HG03469 (cell line): ENCODE data around the gene CACNB4.
"Not testable (repeated sequence)": the region's sequence is repeated elsewhere in the genome, so short reads cannot be mapped to it uniquely, and the experiment has no call there.

Experiments
- ATAC-seq: cut with Tn5 transposase; IDR thresholded peaks from one replicate; pipeline ENCODE4 v1.9.1; 2021; ENCODE audit warnings: mild to moderate bottlenecking, moderate library complexity, moderate number of reproducible peaks; ENCODE audit not compliant: unreplicated experiment

Gene CACNB4

GRCh38 chr2:152098496-152099366 is at the start of gene CACNB4:
CACNB4 (minus strand) TSS chr2:152099044.
- no peak for ATAC-seq

DNA sequence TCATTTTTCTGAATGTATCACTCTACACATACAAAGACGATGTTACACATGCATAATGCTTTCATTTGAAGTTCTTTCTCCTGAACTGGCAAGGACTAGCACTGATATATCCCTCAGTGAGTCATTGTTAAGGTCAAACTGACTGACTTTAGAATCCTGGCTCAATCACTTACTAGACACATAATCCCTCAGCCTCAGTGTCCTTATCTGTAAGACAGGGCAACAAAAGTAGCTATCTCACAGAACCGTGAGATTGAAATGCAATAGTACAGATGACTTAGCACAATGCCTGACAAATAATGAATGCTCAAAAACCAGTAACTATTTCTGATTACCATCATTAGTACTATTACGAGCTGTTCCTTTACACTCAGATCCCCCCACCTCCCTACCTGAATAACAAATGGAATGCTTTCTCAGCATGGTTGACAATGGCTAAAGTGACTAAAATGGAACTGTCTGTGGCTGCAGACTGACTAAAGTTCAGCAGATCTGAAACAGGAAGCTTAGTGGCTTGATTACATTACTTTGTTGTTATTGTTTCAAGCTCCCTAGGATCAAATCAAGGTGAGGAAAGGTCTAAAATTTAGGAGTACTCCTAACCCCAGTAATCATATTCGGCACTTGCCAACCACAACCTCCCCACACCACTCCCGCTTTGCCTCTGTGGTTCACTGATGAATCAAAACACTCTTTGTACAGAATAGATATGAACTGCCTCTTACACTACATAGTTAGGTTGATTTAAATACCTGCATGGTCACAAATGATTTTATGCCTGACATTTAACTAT is 35.8 kb upstream of the CACNB4 start:
- no peak for ATAC-seq

DNA sequence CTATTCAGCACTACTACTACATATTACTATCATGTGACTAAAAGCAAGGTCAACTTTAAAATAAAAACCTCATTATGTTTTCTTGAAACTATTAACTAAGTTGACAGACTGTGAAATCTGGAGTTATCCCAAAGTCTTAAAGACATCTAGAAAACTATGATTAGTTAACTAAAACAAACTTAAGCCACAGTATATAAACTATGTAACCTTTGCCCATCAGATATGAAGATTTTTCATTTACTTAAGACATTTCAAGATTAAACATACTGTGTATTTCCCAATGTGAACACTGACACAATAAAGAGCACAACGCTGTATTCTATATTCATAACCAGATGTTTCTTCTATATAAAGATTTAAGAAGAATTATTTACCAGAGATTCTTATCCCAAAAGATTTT is 33.5 kb upstream of the CACNB4 start:
- ATAC-seq = no peak

DNA sequence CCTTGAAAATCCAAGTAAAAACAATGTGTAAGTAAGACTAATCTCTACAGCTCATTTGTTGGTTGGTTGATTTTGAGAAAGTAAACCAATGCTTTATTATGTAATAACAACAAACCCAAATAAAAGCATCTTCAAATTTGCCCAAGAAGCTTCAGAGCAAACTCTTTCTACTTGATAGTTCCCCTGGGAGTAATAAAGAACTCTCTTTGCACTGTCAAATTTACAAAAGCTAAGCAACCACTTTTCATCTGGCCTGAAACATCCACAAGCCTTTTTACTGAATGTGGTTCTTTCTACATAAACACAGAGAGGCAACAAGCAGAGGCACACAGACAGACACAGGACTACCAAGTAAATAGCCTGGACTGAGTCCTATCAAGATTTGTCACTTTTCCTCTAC is 28.8 kb upstream of the CACNB4 start:
- no peak for ATAC-seq

DNA sequence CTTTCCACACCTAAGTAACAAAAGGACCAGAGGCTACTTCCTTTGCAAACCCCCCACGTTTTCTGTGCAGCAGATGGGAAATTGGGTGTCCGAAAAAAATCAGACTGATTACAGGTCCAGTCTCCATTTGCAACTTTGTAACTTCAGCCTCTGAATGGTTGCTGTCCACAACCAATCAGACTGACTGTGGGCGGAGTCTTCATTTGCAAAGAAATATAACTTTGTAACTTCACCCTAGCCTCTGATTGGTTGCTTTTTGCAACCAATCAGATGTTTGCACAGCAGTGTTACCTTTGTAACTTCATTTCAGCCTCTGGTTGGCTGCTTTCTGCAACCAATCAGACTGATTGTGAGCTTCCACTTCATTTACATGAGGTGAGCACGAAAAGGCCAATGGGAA is 27.8 kb upstream of the CACNB4 start:
- no peak for ATAC-seq

DNA sequence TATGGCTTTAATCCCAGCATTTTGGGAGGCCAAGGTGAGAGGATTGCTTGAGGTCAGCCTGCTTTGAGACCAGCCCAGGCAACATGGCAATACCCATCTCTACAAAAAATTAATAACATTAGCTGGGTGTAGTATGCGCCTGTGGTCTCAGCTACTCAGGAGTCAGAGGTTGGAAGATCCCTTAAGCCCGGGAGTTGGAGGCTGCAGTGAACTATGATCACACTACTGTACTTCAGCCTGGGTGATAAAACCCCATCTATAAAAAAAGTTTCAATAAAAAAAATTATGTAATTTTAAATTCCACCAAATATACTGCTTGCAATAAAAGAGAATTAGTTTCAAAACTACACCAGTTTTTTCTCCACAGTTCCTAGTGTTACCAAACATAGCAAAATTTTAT is 23.3 kb upstream of the CACNB4 start:
- ATAC-seq = no peak

GRCh38 chr2:152120430-152120829 is 21.6 kb upstream of the CACNB4 start:
- ATAC-seq = no peak

- ATAC-seq = no peak
These were observed 17.1 kb upstream of the CACNB4 start for GRCh38 chr2:152115952-152116351.

GRCh38 chr2:152114366-152114765 is 15.5 kb upstream of the CACNB4 start:
- ATAC-seq = no peak

- not testable (repeated sequence) for ATAC-seq
These were observed 8.3 kb upstream of the CACNB4 start for GRCh38 chr2:152107140-152107539.

DNA sequence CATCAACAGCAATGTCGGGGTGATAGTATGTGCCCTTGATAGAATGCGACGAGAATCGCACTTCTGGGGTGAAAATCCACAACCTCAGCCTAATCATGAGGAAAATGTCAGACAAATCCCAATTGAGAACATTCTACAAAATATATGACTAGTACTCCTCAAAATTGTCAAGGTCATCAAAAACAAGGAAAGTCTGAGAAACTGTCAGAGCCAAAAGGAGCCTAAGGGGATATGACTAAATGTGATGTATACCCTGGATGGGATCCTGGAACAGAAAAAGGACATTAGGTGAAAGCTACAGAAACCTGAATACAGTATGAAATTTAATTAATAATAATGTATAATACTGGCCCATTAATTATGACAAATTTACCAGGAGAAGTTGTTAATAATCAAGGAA is 7.6 kb upstream of the CACNB4 start:
- no peak for ATAC-seq

GRCh38 chr2:152103271-152103670 is 4.4 kb upstream of the CACNB4 start:
- ATAC-seq = no peak

DNA sequence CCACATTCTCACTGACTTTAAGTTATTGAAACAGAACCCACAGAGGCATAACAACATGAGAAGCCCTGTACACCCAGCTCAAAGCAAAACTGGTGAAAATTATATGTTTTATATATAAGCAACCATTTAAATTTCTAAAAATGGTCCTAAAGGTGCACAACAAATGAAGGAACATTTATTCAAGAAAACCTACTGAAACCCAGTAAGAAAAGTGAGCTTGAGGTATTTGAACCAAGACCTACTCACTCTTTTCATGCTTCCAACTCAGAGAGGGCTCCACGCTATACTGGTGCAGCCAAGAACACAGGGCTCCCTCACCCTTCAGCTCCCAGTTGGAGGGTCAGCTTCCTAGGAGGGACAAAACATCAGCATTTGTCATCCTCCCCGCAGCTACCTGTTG is 2.1 kb upstream of the CACNB4 start:
- no peak for ATAC-seq

DNA sequence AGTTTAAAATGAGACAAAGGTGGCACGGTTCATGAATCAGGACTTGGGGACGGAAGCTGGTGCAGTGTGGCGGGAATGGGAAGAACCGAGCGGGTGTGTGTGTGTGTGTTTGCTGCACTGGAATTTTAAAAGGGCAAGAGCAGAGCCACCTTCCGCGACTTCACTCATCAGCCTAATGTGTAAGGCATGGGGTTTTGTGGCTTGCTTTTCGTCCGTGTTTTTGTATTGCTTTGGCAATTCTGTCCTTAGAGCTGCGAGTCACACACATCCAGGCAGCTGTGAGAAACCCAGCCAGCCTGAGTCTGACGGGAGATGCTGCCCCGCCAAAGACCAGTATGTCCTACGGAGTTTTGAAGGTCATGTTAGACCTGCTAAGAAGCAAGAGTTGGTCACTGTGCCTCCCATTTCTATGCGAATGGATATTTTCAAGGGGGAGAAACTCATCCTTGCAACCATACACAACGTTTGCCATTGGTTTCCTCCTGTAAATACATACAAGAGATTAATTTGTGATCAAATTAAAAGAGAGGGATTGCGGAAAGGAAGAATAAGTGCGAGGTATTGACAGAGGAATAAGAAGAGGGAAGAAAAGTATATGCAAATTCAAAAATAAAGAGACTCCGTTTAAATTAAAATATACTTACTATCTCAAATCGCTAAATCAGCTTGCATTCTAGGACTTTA is 665 bp upstream of the CACNB4 start:
- ATAC-seq = no peak

DNA sequence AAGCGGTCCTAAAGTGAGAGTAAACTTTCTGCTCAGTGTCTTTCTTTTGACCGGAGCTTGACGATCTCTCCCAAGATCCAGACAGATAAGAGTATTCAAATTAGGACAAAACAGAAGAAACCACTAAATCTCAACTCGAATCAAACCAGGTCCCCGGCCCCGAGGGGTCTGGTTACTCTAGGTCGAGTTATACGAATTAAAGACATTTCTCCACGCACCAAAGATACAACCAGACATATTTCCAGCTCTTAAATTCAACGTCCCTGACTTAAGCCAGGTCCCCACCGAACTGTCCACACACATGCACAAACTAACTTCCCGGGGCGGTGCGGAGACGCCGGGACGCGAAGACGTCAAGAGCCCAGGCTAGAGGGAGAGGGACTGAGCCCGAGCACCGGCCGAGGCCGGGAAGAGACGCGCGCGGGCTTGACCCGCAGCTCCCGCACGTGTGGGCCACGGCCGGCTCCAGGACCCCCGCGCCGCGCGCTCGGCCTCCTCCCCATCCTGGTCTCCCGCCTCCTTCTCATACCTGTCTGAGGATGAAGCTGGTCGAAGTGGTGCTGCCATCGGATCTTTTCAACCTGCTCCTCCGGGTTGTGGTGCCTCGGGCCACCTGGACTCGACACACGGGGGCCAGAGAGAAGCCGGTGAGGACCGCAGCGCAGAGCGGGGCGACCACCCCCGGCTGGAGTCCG is 896 bp downstream of the CACNB4 start:
- no peak for ATAC-seq

- ATAC-seq = no peak
These were observed 1.5 kb downstream of the CACNB4 start for GRCh38 chr2:152097290-152097800.

GRCh38 chr2:152095146-152095545 is 3.7 kb downstream of the CACNB4 start:
- no peak for ATAC-seq

DNA sequence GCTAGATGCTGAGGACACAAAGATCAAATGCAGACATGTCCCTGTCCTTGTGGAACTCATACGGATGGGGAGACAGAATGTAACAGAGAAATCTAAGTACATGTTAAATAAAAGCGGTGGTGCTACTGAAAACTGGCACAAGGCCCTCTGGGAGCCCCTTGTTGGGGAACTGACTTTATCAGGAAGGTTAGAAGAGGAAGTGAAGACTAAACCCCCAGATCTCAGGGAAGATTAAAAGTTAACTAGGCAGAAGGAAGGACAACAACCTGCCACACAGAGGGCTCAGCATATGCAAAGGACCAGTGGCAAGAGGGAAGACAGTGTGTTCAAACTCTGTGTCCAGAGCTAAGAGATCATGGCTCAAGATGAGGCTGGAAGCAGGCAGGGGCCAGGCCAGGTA is 4.8 kb downstream of the CACNB4 start:
- no peak for ATAC-seq

GRCh38 chr2:152093464-152093863 is 5.4 kb downstream of the CACNB4 start:
- no peak for ATAC-seq

- no peak for ATAC-seq
These were observed 6.7 kb downstream of the CACNB4 start for GRCh38 chr2:152092095-152092494.

DNA sequence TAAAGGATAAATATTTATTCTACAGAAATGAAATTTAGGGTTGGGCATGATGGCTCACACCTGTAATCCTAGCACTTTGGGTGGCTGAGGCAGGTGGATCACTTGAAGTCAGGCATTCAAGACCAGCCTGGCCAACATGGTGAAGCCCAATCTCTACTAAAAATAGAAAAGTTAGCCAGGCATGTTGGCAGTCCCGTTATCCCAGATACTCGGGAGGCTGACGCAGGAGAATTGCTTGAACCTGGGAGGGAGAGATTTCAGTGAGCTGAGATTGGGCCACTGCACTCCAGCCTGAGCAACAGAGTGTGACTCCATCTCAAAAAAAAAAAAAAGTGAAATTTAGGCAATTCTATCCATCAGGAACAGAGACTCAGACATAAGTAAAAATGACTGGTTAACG is 8.1 kb downstream of the CACNB4 start:
- not testable (repeated sequence) for ATAC-seq
